SK-MEL-5 (cell line): ENCODE measurements around the gene GALNT18. TPM values are rescaled to one million over a fixed set of nuclear protein-coding genes. Genes with fewer than 3 reads are reported as not detected.

Source experiments
- DNase-seq: peaks from one replicate; pipeline ENCODE4 v3.0.0-alpha.2; 2016; ENCODE audit warnings: low read depth, low spot score
- in situ Hi-C: cut with HindIII; loops from 2 replicates; pipeline ENCODE4 v1.10.0; 2016; ENCODE audit warnings: low sequenced_read_pairs, high pct_unique_total_duplicates, low pct_unique_long_range_greater_than_20kb
- total RNA-seq: library from RNA; depleted of rRNA; stranded (reverse); fragments of >200 nt; shearing (Covaris generic); gene quantifications from 2 replicates; pipeline ENCODE4 v1.2.3, GENCODE V29; 2014

Gene GALNT18
- total RNA-seq, 1 experiment from 2014 or later = 3.4 TPM

- no peak for DNase-seq
- in situ Hi-C loops = loop anchor here (25.0 kb wide), 1 partner anchor 127 kb away; no protein-coding TSS in a partner anchor
Measured at GRCh38 chr11:11384829-11385228, 237.0 kb downstream of the GALNT18 start.

GRCh38 chr11:11383995-11384394, 237.8 kb downstream of the GALNT18 start:
- in situ Hi-C loops = loop anchor here (25.0 kb wide), 1 partner anchor 128 kb away; no protein-coding TSS in a partner anchor

GRCh38 chr11:11382858-11383532, 238.8 kb downstream of the GALNT18 start:
- in situ Hi-C loops = loop anchor here (25.0 kb wide), 1 partner anchor 129 kb away; no protein-coding TSS in a partner anchor
- DNase-seq = no peak

More at GRCh38 chr11:11383995-11384394, 237.8 kb downstream of the GALNT18 start:
- DNase-seq = no peak

- no peak for DNase-seq
- in situ Hi-C loops = loop anchor here (25.0 kb wide), 1 partner anchor 131 kb away; no protein-coding TSS in a partner anchor
Measured at GRCh38 chr11:11381471-11382105, 240.2 kb downstream of the GALNT18 start.

- DNase-seq = no peak
- in situ Hi-C loops = loop anchor here (25.0 kb wide), 1 partner anchor 131 kb away; no protein-coding TSS in a partner anchor
Measured at GRCh38 chr11:11380883-11381282, 240.9 kb downstream of the GALNT18 start.

- in situ Hi-C loops = loop anchor here (25.0 kb wide), 1 partner anchor 132 kb away; no protein-coding TSS in a partner anchor
- DNase-seq = no peak
Measured at GRCh38 chr11:11380340-11380739, 241.5 kb downstream of the GALNT18 start.

- DNase-seq = no peak
- in situ Hi-C loops = loop anchor here (25.0 kb wide), 1 partner anchor 133 kb away; no protein-coding TSS in a partner anchor
Measured at GRCh38 chr11:11379661-11380060, 242.1 kb downstream of the GALNT18 start.

GRCh38 chr11:11378184-11378940, 243.4 kb downstream of the GALNT18 start:
- no peak for DNase-seq
- in situ Hi-C loops = loop anchor here (25.0 kb wide), 1 partner anchor 134 kb away; no protein-coding TSS in a partner anchor

- in situ Hi-C loops = loop anchor here (25.0 kb wide), 1 partner anchor 138 kb away; no protein-coding TSS in a partner anchor
- DNase-seq = no peak
Measured at GRCh38 chr11:11374358-11375148, 247.3 kb downstream of the GALNT18 start.

GRCh38 chr11:11373934-11374333, 247.9 kb downstream of the GALNT18 start:
- DNase-seq = no peak
- in situ Hi-C loops = no loop called here

- in situ Hi-C loops = no loop called here
- DNase-seq = no peak
Measured at GRCh38 chr11:11372461-11372860, 249.3 kb downstream of the GALNT18 start.

GRCh38 chr11:11370962-11371303, 250.9 kb downstream of the GALNT18 start:
- DNase-seq = no peak
- in situ Hi-C loops = no loop called here

- in situ Hi-C loops = no loop called here
- DNase-seq = no peak
Measured at GRCh38 chr11:11370255-11370961, 251.4 kb downstream of the GALNT18 start.

GRCh38 chr11:11366793-11367192, 255.0 kb downstream of the GALNT18 start:
- no peak for DNase-seq

GRCh38 chr11:11363674-11364073, 258.1 kb downstream of the GALNT18 start:
- DNase-seq = no peak
- in situ Hi-C loops = no loop called here

More at GRCh38 chr11:11366793-11367192, 255.0 kb downstream of the GALNT18 start:
- in situ Hi-C loops = no loop called here

GRCh38 chr11:11359611-11360010, 262.2 kb downstream of the GALNT18 start:
- DNase-seq = no peak
- in situ Hi-C loops = no loop called here

GRCh38 chr11:11356842-11357241, 265.0 kb downstream of the GALNT18 start:
- in situ Hi-C loops = no loop called here
- no peak for DNase-seq
